ENCODE results near the gene MGME1.

The MGME1 gene, protein sequence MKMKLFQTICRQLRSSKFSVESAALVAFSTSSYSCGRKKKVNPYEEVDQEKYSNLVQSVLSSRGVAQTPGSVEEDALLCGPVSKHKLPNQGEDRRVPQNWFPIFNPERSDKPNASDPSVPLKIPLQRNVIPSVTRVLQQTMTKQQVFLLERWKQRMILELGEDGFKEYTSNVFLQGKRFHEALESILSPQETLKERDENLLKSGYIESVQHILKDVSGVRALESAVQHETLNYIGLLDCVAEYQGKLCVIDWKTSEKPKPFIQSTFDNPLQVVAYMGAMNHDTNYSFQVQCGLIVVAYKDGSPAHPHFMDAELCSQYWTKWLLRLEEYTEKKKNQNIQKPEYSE

GRCh38 chr20:17968366-17969277 is at the start of gene MGME1, which contains the start of gene SNX5:
MGME1 (plus strand) TSS chr20:17969018; CDS start chr20:17969860, 842 bp downstream.
SNX5 (minus strand) TSS chr20:17968794; CDS start chr20:17968425, 369 bp downstream.
- peak; percentile 100 for DNase-seq

GRCh38 chr20:17919149-17919548 is 49.7 kb upstream of the MGME1 start:
- DNase-seq = no peak

DNA sequence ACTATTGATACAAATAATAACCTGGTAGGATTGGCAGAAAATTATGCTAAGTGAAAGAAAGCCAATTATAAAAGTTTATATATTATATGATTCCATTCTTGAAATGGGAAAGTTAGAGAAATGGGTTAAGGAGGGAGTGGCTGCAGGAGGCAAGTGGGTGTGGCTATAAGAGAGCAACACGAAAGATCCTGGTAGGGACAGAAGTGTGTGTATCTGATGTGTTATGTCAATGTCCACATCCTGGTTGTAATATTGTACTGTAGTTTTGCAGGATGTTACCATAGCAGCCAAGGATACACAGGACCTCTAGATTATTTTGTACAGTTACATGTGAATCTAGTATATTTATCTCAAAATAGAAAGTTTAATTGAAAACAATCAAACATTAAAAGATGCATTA is 47.0 kb upstream of the MGME1 start:
- DNase-seq = no peak

GRCh38 chr20:17925141-17925939 is 43.5 kb upstream of the MGME1 start:
- peak; percentile 76 for DNase-seq

GRCh38 chr20:17925940-17926300 is 42.9 kb upstream of the MGME1 start:
- DNase-seq = no peak

DNA sequence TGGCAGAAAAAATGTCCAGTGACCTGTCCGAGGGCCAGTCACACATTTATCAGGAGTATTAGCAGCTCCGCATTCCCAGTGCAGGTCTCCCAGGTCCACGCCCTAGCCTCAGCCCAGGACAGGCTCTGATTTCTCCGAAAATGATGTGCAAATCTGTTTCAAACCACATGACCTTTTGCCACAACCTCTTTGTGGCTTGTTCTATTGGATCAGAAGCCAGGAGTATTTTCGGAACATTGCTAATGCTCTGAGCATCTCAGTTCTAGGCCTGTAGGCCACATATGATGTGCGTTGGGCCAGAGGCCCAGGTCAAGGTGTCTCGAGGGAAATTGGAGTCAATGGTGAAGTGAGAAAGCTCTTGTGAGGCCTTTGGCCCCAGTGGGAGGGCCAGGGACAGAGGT is 40.6 kb upstream of the MGME1 start:
- DNase-seq = no peak

GRCh38 chr20:17928633-17929311 is 40.0 kb upstream of the MGME1 start:
- no peak for DNase-seq

- no peak for DNase-seq
Measured at GRCh38 chr20:17931513-17931912, 37.3 kb upstream of the MGME1 start.

DNA sequence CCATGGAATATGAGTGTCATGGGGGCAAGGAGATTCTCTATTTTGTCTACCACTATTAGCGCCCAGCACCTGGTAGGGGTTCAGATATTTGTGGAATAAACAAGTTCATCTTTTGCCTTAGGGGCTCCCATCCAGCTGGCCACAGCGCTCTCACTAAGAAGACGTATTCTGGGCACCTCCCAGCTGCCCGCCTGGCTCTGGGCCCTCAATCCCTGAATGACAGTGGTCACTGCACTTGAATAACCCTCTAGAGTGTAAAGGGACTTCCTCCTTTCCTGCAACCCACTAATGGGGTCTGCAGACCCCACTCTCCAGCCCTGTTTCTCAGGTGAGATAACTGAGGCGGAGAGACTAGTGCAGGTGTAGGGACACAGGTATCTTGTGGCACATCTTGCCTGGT is 36.4 kb upstream of the MGME1 start:
- DNase-seq = no peak

DNA sequence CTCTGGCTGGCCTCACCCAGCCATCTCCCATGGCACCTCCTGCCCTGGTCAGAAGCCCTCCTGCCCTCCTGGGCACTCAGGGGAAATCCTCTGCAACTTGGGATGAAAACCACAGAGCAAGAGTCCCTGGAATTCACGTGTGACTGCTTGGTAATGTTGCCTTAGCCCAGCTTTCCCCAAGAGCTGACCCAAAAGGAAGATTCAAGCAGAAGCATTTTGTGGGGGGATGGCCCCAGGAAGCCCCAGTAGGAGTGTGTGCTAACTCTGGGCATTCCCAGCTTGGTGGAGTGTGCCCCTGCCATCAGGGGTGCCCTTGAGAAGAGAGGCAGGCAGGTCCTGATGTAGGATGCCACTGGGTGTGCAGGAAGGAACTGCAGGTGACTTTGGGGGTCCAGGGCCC is 35.7 kb upstream of the MGME1 start:
- DNase-seq = no peak

DNA sequence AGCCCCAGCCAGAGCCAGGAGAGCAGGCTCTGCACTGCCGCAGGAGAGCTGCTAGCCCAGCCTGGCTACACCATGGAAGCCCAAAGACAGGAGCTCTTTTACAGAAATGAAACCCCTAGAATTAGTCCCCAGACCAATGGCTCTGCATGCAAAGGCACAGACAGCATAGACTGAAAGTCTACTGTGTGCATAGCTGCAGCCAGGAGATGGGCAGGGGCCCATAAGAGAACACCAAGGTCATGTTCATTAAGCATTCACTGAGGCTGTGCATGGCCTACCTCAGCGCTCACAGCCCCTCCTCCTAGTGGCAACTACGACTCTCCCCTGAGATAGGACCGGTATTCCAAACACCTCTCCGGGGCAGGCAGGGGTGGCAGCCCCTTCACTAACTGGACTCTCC is 35.1 kb upstream of the MGME1 start:
- DNase-seq = no peak

- DNase-seq = no peak
Measured at GRCh38 chr20:17934141-17934862, 34.5 kb upstream of the MGME1 start.

DNA sequence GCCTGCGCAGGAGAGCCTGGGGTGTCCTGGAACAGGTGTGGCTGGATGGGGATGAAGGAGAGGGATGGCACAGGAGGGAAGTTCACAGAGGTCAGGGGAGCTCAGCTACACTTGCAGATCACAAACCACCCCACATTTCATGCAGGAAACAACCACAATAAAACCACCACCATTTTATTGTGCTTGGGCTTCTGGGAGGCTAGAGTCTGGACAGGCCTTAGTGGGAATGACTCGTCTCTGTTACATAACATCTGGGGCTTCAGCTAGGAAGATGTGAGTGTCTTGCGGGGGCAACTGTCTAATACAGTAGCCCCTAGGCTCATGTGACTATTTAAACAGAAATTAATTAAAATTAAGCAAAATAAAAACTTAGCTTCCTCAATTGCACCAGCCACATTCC is 33.6 kb upstream of the MGME1 start:
- DNase-seq = no peak

DNA sequence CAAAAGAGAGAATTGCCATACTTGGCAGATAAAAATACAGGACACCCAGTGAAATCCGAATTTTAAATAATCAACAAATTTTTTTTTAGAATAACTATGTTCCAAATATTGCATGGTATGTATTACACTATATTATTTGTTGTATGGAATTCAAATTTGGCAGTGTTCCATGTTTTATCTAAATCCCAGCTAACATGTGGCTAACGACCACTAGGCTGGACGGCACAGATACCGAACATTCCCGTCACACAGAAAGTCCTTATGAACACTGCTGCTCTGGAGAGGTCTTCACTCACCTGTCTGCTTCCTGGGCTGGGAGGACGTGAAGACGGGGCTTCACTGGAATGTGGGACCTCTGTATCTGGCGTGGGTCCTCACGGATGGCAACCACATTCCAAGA is 33.1 kb upstream of the MGME1 start:
- no peak for DNase-seq

- DNase-seq = no peak
Measured at GRCh38 chr20:17936286-17936760, 32.5 kb upstream of the MGME1 start.

GRCh38 chr20:17936761-17937732 is 31.8 kb upstream of the MGME1 start:
- peak; percentile 89 for DNase-seq

- peak; percentile 83 for DNase-seq
Measured at GRCh38 chr20:17938871-17939619, 29.8 kb upstream of the MGME1 start.

DNA sequence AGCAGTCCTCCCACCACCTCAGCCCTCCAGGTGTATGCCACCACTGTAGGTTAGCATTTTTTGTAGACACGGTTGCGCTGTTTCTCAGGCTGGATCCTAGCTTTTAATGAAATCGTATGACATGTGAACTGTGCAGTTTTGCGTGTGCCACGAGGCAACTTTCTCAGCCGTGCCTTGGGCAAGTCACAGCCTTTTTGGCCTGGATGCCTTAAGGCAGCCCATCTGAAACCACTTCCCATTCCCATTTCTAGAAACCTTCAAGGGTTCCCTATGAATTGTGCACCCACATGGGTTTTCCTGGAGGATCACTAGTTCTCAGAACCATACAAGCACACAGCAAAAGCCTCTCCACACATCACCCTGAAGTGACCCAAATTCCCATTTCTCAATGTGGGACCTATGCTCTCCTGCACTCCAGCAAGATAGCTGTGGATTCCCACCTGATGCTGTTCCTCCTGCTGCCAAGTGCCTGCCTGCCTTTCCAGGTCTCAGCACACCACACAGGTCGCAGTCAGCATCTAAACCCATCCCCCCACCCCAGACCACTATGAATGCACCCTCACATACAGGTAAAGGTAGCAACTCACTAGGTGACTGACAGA is 29.1 kb upstream of the MGME1 start:
- DNase-seq = peak; percentile 31
